NB4 (cell line): ENCODE data around the gene COL6A2.

ENCODE experiments used
- CTCF ChIP-seq: IDR thresholded peaks from one replicate; pipeline ENCODE4 v1.5.1; 2012; ENCODE audit warnings: low read depth, low read length
- MAX ChIP-seq: IDR thresholded peaks from 2 replicates; pipeline ENCODE4 v1.6.1; 2011; ENCODE audit warnings: low read depth, low read length
- POLR2A ChIP-seq: IDR thresholded peaks from 2 replicates; pipeline ENCODE4 v1.6.1; 2011; ENCODE audit warnings: mild to moderate bottlenecking; ENCODE audit not compliant: insufficient read length; ENCODE audit errors: extremely low read depth

- TF ChIP-seq CTCF = no peak
- TF ChIP-seq POLR2A = no peak
- TF ChIP-seq MAX = no peak
These were observed 48.2 kb downstream of the COL6A2 start for GRCh38 chr21:46145840-46146691.
